HL-60 (cell line): ENCODE measurements around the gene KCNK7.

Source experiments
- DNase-seq, 2 experiments: peaks; one replicate each; pipeline ENCODE4 v3.0.0-alpha.2; 2010 to 2020; ENCODE audit warnings: low read depth in 1 of 2, low spot score in 1 of 2
- H3K27ac ChIP-seq: fragments of 250-450 bp; sonication (Bioruptor Pico); replicated peaks from 2 replicates; pipeline ENCODE4 v1.5.1; 2020; ENCODE audit warnings: mild to moderate bottlenecking, moderate library complexity
- H3K27me3 ChIP-seq: fragments of 250-450 bp; sonication (Bioruptor Pico); 2 replicates; pipeline ENCODE4 v1.5.1; 2021; ENCODE audit warnings: mild to moderate bottlenecking, moderate library complexity; ENCODE audit not compliant: insufficient read depth, poor library complexity, severe bottlenecking
- H3K4me3 ChIP-seq: replicated peaks from 2 replicates; pipeline ENCODE4 v1.5.1; 2011; ENCODE audit warnings: mild to moderate bottlenecking, control low read depth, low read length; ENCODE audit not compliant: insufficient read depth
- GABPA ChIP-seq: IDR thresholded peaks from 2 replicates; pipeline ENCODE4 v1.6.1; 2012; ENCODE audit warnings: low read depth
- POLR2AphosphoS5 ChIP-seq: IDR thresholded peaks from 2 replicates; pipeline ENCODE4 v1.6.1; 2012; ENCODE audit warnings: low read depth
- SPI1 ChIP-seq: IDR thresholded peaks from 2 replicates; pipeline ENCODE4 v1.6.1; 2012; ENCODE audit warnings: low read depth, mild to moderate bottlenecking, borderline replicate concordance
- TF ChIP-seq, protein P1 (sequence below): IDR thresholded peaks from one replicate; pipeline ENCODE4 v1.5.1; 2011; ENCODE audit warnings: low read length, control low read depth, inconsistent platforms; ENCODE audit not compliant: insufficient read depth
- TF ChIP-seq, protein P2 (sequence below): IDR thresholded peaks from 2 replicates; pipeline ENCODE4 v1.6.1; 2012; ENCODE audit warnings: low read depth; ENCODE audit not compliant: insufficient replicate concordance

KCNK7 gene

GRCh38 chr11:65551572-65552387 is 43.8 kb downstream of the KCNK7 start:
- Histone ChIP-seq H3K27ac (no peak overlapping the region), H3K4me3 (no peak overlapping the region), H3K27me3 (no peaks in the 10 kb centered on the region)
- TF ChIP-seq, protein P1, sequence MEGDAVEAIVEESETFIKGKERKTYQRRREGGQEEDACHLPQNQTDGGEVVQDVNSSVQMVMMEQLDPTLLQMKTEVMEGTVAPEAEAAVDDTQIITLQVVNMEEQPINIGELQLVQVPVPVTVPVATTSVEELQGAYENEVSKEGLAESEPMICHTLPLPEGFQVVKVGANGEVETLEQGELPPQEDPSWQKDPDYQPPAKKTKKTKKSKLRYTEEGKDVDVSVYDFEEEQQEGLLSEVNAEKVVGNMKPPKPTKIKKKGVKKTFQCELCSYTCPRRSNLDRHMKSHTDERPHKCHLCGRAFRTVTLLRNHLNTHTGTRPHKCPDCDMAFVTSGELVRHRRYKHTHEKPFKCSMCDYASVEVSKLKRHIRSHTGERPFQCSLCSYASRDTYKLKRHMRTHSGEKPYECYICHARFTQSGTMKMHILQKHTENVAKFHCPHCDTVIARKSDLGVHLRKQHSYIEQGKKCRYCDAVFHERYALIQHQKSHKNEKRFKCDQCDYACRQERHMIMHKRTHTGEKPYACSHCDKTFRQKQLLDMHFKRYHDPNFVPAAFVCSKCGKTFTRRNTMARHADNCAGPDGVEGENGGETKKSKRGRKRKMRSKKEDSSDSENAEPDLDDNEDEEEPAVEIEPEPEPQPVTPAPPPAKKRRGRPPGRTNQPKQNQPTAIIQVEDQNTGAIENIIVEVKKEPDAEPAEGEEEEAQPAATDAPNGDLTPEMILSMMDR, result peak; percentile 67
- peak; percentile 77 for TF ChIP-seq POLR2AphosphoS5
- no peak for TF ChIP-seq GABPA
- TF ChIP-seq SPI1, result no peak
- TF ChIP-seq, protein P2, sequence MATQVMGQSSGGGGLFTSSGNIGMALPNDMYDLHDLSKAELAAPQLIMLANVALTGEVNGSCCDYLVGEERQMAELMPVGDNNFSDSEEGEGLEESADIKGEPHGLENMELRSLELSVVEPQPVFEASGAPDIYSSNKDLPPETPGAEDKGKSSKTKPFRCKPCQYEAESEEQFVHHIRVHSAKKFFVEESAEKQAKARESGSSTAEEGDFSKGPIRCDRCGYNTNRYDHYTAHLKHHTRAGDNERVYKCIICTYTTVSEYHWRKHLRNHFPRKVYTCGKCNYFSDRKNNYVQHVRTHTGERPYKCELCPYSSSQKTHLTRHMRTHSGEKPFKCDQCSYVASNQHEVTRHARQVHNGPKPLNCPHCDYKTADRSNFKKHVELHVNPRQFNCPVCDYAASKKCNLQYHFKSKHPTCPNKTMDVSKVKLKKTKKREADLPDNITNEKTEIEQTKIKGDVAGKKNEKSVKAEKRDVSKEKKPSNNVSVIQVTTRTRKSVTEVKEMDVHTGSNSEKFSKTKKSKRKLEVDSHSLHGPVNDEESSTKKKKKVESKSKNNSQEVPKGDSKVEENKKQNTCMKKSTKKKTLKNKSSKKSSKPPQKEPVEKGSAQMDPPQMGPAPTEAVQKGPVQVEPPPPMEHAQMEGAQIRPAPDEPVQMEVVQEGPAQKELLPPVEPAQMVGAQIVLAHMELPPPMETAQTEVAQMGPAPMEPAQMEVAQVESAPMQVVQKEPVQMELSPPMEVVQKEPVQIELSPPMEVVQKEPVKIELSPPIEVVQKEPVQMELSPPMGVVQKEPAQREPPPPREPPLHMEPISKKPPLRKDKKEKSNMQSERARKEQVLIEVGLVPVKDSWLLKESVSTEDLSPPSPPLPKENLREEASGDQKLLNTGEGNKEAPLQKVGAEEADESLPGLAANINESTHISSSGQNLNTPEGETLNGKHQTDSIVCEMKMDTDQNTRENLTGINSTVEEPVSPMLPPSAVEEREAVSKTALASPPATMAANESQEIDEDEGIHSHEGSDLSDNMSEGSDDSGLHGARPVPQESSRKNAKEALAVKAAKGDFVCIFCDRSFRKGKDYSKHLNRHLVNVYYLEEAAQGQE, result no peak
- DNase-seq, result peak in 1 of 2 experiments; percentile 69

- Histone ChIP-seq H3K27ac (no peak overlapping the region), H3K27me3 (no peaks in the 10 kb centered on the region), H3K4me3 (no peak overlapping the region)
- TF ChIP-seq POLR2AphosphoS5 (no peak), GABPA (no peak)
- TF ChIP-seq, protein P2, result no peak
- no peak for DNase-seq
Observed at GRCh38 chr11:65549096-65549495, 46.5 kb downstream of the KCNK7 start.

- H3K27me3 ChIP-seq, result no peaks in the 10 kb centered on the region
- H3K4me3 ChIP-seq, result no peak overlapping the region
- no peak for DNase-seq
- no peak overlapping the region for H3K27ac ChIP-seq
- TF ChIP-seq POLR2AphosphoS5 (no peak), SPI1 (no peak)
- TF ChIP-seq, protein P1, result no peak
- TF ChIP-seq, protein P2, result no peak
Observed at GRCh38 chr11:65548395-65548794, 47.2 kb downstream of the KCNK7 start.
